Umbilical cord (tissue), 1 donor: ENCODE results near the gene LENG8. TPM values are rescaled to one million over a fixed set of nuclear protein-coding genes. Genes with fewer than 3 reads are reported as not detected.

Experiments used
- total RNA-seq: library from RNA; depleted of rRNA; stranded (reverse); fragments of >200 nt; gene quantifications from one replicate; pipeline ENCODE4 v1.2.3, GENCODE V29; 2014; ENCODE audit warnings: low replicate concordance; ENCODE audit not compliant: insufficient read depth

The LENG8 gene
- total RNA-seq, 1 donor from 2014 or later: 19.7 TPM

Other genes starting within 250 kb of the LENG8 start
- 1,474 TPM for gene RPS9, start 248.3 kb upstream of the LENG8 start, total RNA-seq
- 0.96 TPM for gene LILRB3, start 226.2 kb upstream of the LENG8 start, total RNA-seq
- 4.3 TPM for gene LILRA6, start 206.4 kb upstream of the LENG8 start, total RNA-seq
- 5.5 TPM for gene LILRB5, start 191.9 kb upstream of the LENG8 start, total RNA-seq
- not detected for gene LILRB2, start 168.1 kb upstream of the LENG8 start, total RNA-seq
- gene LILRA5, start 136.0 kb upstream of the LENG8 start, total RNA-seq: 0.72 TPM
- gene LILRA4, start 110.0 kb upstream of the LENG8 start, total RNA-seq: not detected
- gene LAIR1, start 84.3 kb upstream of the LENG8 start, total RNA-seq: 19.7 TPM
- 0.24 TPM for gene TTYH1, start 33.7 kb upstream of the LENG8 start, total RNA-seq
- 18.1 TPM for gene LENG9, start 14.6 kb downstream of the LENG8 start, total RNA-seq
- gene CDC42EP5, start 24.1 kb downstream of the LENG8 start, total RNA-seq: 104 TPM
- not detected for gene LAIR2, start 53.6 kb downstream of the LENG8 start, total RNA-seq
- 1.4 TPM for gene LILRA2, start 124.6 kb downstream of the LENG8 start, total RNA-seq
- 1.4 TPM for gene LILRA1, start 144.4 kb downstream of the LENG8 start, total RNA-seq
- 0.72 TPM for gene LILRB1, start 181.3 kb downstream of the LENG8 start, total RNA-seq
- 4.6 TPM for gene LILRB4, start 213.8 kb downstream of the LENG8 start, total RNA-seq